CD14-positive monocyte (primary cell): ENCODE data around the gene PACC1. TPM values are rescaled to one million over a fixed set of nuclear protein-coding genes. Genes with fewer than 3 reads are reported as not detected.

Experiments
- DNase-seq, 3 donors: peaks; one replicate each; pipeline ENCODE4 v3.0.0-alpha.2; 2011 to 2022
- H2AFZ ChIP-seq: 2 replicates; pipeline ENCODE4 v1.6.0; 2012; ENCODE audit warnings: mild to moderate bottlenecking, low read depth, low read length, inconsistent platforms; ENCODE audit not compliant: insufficient read depth, poor library complexity, severe bottlenecking
- H3K27ac ChIP-seq, 2 donors: 1 replicate in 1 of 2; 2 replicates in 1 of 2; pipeline ENCODE4 v1.5.1; 2012 to 2013; ENCODE audit warnings: low read length in 2 of 2, control low read depth in 1 of 2, inconsistent platforms in 1 of 2, low read depth in 1 of 2, mild to moderate bottlenecking in 1 of 2
- H3K27me3 ChIP-seq, 2 donors: one replicate each; pipeline versions ENCODE4 v1.6.0 to v1.6.1; 2011 to 2013; ENCODE audit warnings: low read length in 2 of 2; ENCODE audit not compliant: control insufficient read depth in 2 of 2, insufficient read depth in 2 of 2
- H3K36me3 ChIP-seq, 2 donors: replicated peaks in 1 of 2; 1 replicate in 1 of 2; 2 replicates in 1 of 2; pipeline versions ENCODE4 v1.5.1 to v1.6.1; 2012 to 2013; ENCODE audit warnings: low read length in 2 of 2, control low read depth in 1 of 2, inconsistent platforms in 1 of 2, mild to moderate bottlenecking in 1 of 2; ENCODE audit not compliant: insufficient read depth in 2 of 2, control insufficient read depth in 1 of 2
- H3K4me1 ChIP-seq, 2 donors: 1 replicate in 1 of 2; 2 replicates in 1 of 2; pipeline versions ENCODE4 v1.5.1 to v1.6.1; 2012 to 2013; ENCODE audit warnings: low read length in 2 of 2, control low read depth in 1 of 2, inconsistent platforms in 1 of 2, mild to moderate bottlenecking in 1 of 2, moderate library complexity in 1 of 2; ENCODE audit not compliant: insufficient read depth in 2 of 2, control insufficient read depth in 1 of 2
- H3K4me2 ChIP-seq: replicated peaks from 2 replicates; pipeline ENCODE3; 2012; ENCODE audit warnings: low read length, moderate library complexity, mild to moderate bottlenecking; ENCODE audit not compliant: poor library complexity, severe bottlenecking; ENCODE audit errors: extremely low read depth
- H3K4me3 ChIP-seq, 3 experiments: fragments of 200-600 bp in 1 of 3; sonication (generic) in 1 of 3; replicated peaks in 1 of 3; 1 replicate in 2 of 3; 2 replicates in 1 of 3; pipeline ENCODE4 v1.5.1; 2011 to 2013; ENCODE audit warnings: low read length in 3 of 3, mild to moderate bottlenecking in 3 of 3, control low read depth in 2 of 3, low read depth in 2 of 3, inconsistent platforms in 1 of 3, moderate library complexity in 1 of 3
- H3K79me2 ChIP-seq: 2 replicates; pipeline ENCODE4 v1.6.0; 2012; ENCODE audit warnings: mild to moderate bottlenecking, control low read depth, inconsistent platforms, low read length, moderate library complexity; ENCODE audit not compliant: insufficient read depth
- H3K9ac ChIP-seq: 2 replicates; pipeline ENCODE4 v1.6.0; 2017; ENCODE audit warnings: low read length, mild to moderate bottlenecking; ENCODE audit not compliant: insufficient read depth, poor library complexity, severe bottlenecking
- H3K9me3 ChIP-seq, 2 donors: replicated peaks in 1 of 2; 1 replicate in 1 of 2; 2 replicates in 1 of 2; pipeline versions ENCODE4 v1.5.1 to v1.6.1; 2012 to 2013; ENCODE audit warnings: low read length in 2 of 2, control low read depth in 1 of 2; ENCODE audit not compliant: control insufficient read depth in 1 of 2, insufficient read depth in 1 of 2
- H4K20me1 ChIP-seq: 2 replicates; pipeline ENCODE4 v1.6.0; 2012; ENCODE audit warnings: mild to moderate bottlenecking, low read length, control low read depth, moderate library complexity; ENCODE audit not compliant: insufficient read depth
- H3K27ac Mint-ChIP-seq, 7 donors: one replicate each; pipeline ENCODE4 v1.8.0; 2020; ENCODE audit warnings: mild to moderate bottlenecking in 7 of 7, mixed read lengths in 7 of 7, moderate library complexity in 6 of 7, inconsistent platforms in 2 of 7
- H3K27me3 Mint-ChIP-seq, 3 donors: one replicate each; pipeline ENCODE4 v1.8.0; 2021 to 2022; ENCODE audit warnings: low read depth in 3 of 3, mild to moderate bottlenecking in 3 of 3, mixed read lengths in 3 of 3, moderate library complexity in 3 of 3, inconsistent platforms in 1 of 3
- H3K36me3 Mint-ChIP-seq, 2 donors: one replicate each; pipeline ENCODE4 v1.8.0; 2020; ENCODE audit warnings: mixed read lengths in 2 of 2, inconsistent platforms in 1 of 2, mild to moderate bottlenecking in 1 of 2
- H3K4me1 Mint-ChIP-seq: one replicate; pipeline ENCODE4 v1.8.0; 2020; ENCODE audit warnings: mild to moderate bottlenecking, mixed read lengths
- H3K4me3 Mint-ChIP-seq, 2 donors: one replicate each; pipeline ENCODE4 v1.8.0; 2020; ENCODE audit warnings: mild to moderate bottlenecking in 2 of 2, mixed read lengths in 2 of 2, moderate library complexity in 1 of 2
- H3K9me3 Mint-ChIP-seq, 7 donors: one replicate each; pipeline ENCODE4 v1.8.0; 2020 to 2022; ENCODE audit warnings: mixed read lengths in 7 of 7, mild to moderate bottlenecking in 6 of 7, moderate library complexity in 6 of 7, inconsistent platforms in 2 of 7
- WGBS: methylation state at CpG from one replicate; pipeline ENCODE4 v1.1.5; 2013; ENCODE audit warnings: missing lambda C conversion rate; ENCODE audit not compliant: insufficient coverage; 5-methylcytosine and 5-hydroxymethylcytosine counted together
- intact Hi-C, 2 donors: fragments of 100-400 bp; cut with micrococcal nuclease; formaldehyde crosslinking; loops; one replicate each; pipeline versions ENCODE4 v1.15.0 to v1.15.1; 2023
- polyA plus RNA-seq, 3 donors: library from polyadenylated mRNA; depleted of rRNA in 1 of 3; unstranded in 2 of 3; stranded (reverse) in 1 of 3; fragments of 300-500 nt in 2 of 3; fragments of >200 nt in 1 of 3; fragmentation: Illumina TruSeq in 2 of 3; gene quantifications; 1 replicate in 2 of 3; 2 replicates in 1 of 3; pipeline ENCODE4 v1.2.3, GENCODE V29; 2012 to 2021
- TF ChIP-seq, protein P1 (sequence below): fragments of 200-600 bp; IDR thresholded peaks from one replicate; pipeline ENCODE4 v1.8.0; 2022; ENCODE audit warnings: antibody characterized with exemption, mild to moderate bottlenecking

Gene PACC1
- polyA plus RNA-seq, 3 donors = 14.0 to 16.6 (median 14.7) TPM

DNA sequence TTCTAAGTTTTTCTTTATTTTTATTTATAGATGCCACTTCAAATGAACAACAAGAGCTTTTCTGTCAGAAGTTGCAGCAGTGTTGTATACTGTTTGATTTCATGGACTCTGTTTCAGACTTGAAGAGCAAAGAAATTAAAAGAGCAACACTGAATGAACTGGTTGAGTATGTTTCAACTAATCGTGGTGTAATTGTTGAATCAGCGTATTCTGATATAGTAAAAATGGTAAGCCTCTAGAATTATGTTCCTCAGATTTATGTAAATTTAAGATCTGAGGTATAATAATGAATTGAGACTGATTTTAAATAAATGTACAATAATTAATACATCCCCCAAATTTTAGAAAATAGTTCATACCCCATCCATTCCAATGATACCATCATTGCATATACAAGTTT is 85.6 kb downstream of the PACC1 start:
- H3K27ac Mint-ChIP-seq = no peak overlapping the region
- no CpG with 5 or more reads among the region's 2 CpGs for WGBS
- TF ChIP-seq, protein P1, sequence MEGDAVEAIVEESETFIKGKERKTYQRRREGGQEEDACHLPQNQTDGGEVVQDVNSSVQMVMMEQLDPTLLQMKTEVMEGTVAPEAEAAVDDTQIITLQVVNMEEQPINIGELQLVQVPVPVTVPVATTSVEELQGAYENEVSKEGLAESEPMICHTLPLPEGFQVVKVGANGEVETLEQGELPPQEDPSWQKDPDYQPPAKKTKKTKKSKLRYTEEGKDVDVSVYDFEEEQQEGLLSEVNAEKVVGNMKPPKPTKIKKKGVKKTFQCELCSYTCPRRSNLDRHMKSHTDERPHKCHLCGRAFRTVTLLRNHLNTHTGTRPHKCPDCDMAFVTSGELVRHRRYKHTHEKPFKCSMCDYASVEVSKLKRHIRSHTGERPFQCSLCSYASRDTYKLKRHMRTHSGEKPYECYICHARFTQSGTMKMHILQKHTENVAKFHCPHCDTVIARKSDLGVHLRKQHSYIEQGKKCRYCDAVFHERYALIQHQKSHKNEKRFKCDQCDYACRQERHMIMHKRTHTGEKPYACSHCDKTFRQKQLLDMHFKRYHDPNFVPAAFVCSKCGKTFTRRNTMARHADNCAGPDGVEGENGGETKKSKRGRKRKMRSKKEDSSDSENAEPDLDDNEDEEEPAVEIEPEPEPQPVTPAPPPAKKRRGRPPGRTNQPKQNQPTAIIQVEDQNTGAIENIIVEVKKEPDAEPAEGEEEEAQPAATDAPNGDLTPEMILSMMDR = no peak
- Histone ChIP-seq H4K20me1 (peaks cover 100% of the 10 kb centered on the region), H3K4me2 (no peak overlapping the region), H3K9ac (no peak overlapping the region), H3K4me3 (no peak overlapping the region), H3K4me1 (no peaks in the 10 kb centered on the region), H3K9me3 (no peaks in the 10 kb centered on the region), H3K36me3 (peaks cover 34 to 49% of the 10 kb centered on the region in 2 donors), H3K27ac (no peak overlapping the region), H2AFZ (no peak overlapping the region), H3K79me2 (peaks cover 90% of the 10 kb centered on the region), H3K27me3 (no peaks in the 10 kb centered on the region)
- intact Hi-C loops = no loop called here
- no peak for DNase-seq
- H3K36me3 Mint-ChIP-seq = peaks cover 21 to 34% of the 10 kb centered on the region in 2 donors
- no peak overlapping the region for H3K4me3 Mint-ChIP-seq
- H3K4me1 Mint-ChIP-seq = no peaks in the 10 kb centered on the region
- no peaks in the 10 kb centered on the region for H3K27me3 Mint-ChIP-seq
- peaks cover 0 to 1% (median 0%) of the 10 kb centered on the region in 7 donors for H3K9me3 Mint-ChIP-seq

DNA sequence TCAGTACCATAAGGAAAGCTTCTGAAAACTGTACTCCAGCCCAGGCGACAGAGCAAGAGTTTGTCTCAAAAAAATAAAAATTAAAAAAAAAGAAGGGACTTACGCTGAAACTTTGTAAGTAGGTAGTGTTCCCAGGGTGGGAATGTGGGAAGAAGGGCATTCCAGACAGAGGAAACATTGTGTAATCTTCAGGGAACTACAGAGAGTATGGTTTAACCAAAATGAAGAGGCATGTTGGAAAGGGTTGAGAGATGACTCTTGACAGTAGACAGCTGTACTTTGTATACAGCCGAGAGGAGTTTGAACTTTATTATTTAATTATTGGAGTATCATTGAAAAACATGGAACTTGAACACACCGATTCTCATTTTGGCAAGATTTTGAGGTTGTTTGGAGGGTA is 86.4 kb downstream of the PACC1 start:
- Mint-ChIP-seq H3K27ac (peak overlapping the region in 2 of 7 donors; percentile 1 to 26), H3K9me3 (peaks cover 0 to 1% (median 0%) of the 10 kb centered on the region in 7 donors), H3K4me3 (no peak overlapping the region), H3K4me1 (no peaks in the 10 kb centered on the region), H3K27me3 (no peaks in the 10 kb centered on the region), H3K36me3 (peaks cover 14 to 26% of the 10 kb centered on the region in 2 donors)
- Histone ChIP-seq H3K27me3 (no peaks in the 10 kb centered on the region), H3K4me2 (no peak overlapping the region), H2AFZ (no peak overlapping the region), H3K9me3 (no peaks in the 10 kb centered on the region), H3K9ac (no peak overlapping the region), H3K27ac (no peak overlapping the region), H3K36me3 (peaks cover 26 to 40% of the 10 kb centered on the region in 2 donors), H3K4me3 (no peak overlapping the region), H3K79me2 (peaks cover 94% of the 10 kb centered on the region), H4K20me1 (peaks cover 100% of the 10 kb centered on the region), H3K4me1 (no peaks in the 10 kb centered on the region)
- TF ChIP-seq, protein P1 = no peak
- DNase-seq = no peak
- 96% methylated on average over 3 of the region's 4 CpGs for WGBS
- intact Hi-C loops = no loop called here
